IMR-90 (cell line): ENCODE results near the gene CIAO2B. TPM values are rescaled to one million over a fixed set of nuclear protein-coding genes. Genes with fewer than 3 reads are reported as not detected.

Experiments used
- ATAC-seq: fragments of 200-7000 bp; cut with Tn5 transposase; 2 replicates; pipeline ENCODE4 v1.9.1; 2020; ENCODE audit warnings: low read depth, mild to moderate bottlenecking, moderate library complexity
- BruUV-seq: library from RNA; stranded (reverse); fragments of 400-500 nt; replicated peaks from 2 replicates; lab custom pipeline; 2021; lab: Mats Ljungman, UMichigan
- CTCF ChIA-PET: fragments of 300-600 bp; formaldehyde crosslinking; extraction: SDS; loops from one replicate; lab custom pipeline; 2021; ENCODE audit warnings: antibody characterized with exemption; lab: Yijun Ruan, JAX
- POLR2A ChIA-PET: fragments of 300-600 bp; sonication (Branson Sonifier 250); formaldehyde crosslinking; loops from one replicate; lab custom pipeline; 2022; ENCODE audit warnings: antibody characterized with exemption; ENCODE audit not compliant: unreplicated experiment; lab: Charles Lee
- DNase-seq: peaks from one replicate; pipeline ENCODE4 v3.0.0; 2013
- H2AFZ ChIP-seq: replicated peaks from 2 replicates; pipeline ENCODE3; 2013; ENCODE audit warnings: low read length, mild to moderate bottlenecking; ENCODE audit not compliant: poor library complexity
- H2AK5ac ChIP-seq: 2 replicates; pipeline ENCODE4 v1.6.1; 2013; ENCODE audit warnings: low read depth, low read length, inconsistent platforms
- H2AK9ac ChIP-seq: replicated peaks from 2 replicates; pipeline ENCODE3; 2013; ENCODE audit warnings: mild to moderate bottlenecking, low read depth, low read length, moderate library complexity; ENCODE audit not compliant: poor library complexity
- H2BK120ac ChIP-seq: 2 replicates; pipeline ENCODE4 v1.6.1; 2013; ENCODE audit warnings: low read depth, low read length, inconsistent platforms
- H2BK15ac ChIP-seq: 3 replicates; pipeline ENCODE4 v1.6.1; 2013; ENCODE audit warnings: low read depth, low read length, inconsistent platforms
- H2BK20ac ChIP-seq: 2 replicates; pipeline ENCODE4 v1.6.1; 2013; ENCODE audit warnings: low read depth, mild to moderate bottlenecking, inconsistent platforms, low read length, moderate library complexity
- H2BK5ac ChIP-seq: 2 replicates; pipeline ENCODE4 v1.6.1; 2013; ENCODE audit warnings: mild to moderate bottlenecking, low read depth, low read length, inconsistent platforms; ENCODE audit not compliant: poor library complexity, severe bottlenecking
- H3K14ac ChIP-seq: replicated peaks from 2 replicates; pipeline ENCODE4 v1.6.1; 2013; ENCODE audit warnings: low read depth, low read length, inconsistent platforms
- H3K18ac ChIP-seq: 2 replicates; pipeline ENCODE4 v1.6.1; 2013; ENCODE audit warnings: low read depth, low read length, control low read depth
- H3K23ac ChIP-seq: 2 replicates; pipeline ENCODE4 v1.6.1; 2013; ENCODE audit warnings: low read depth, low read length, inconsistent platforms
- H3K27ac ChIP-seq: 2 replicates; pipeline ENCODE4 v1.5.1; 2013; ENCODE audit warnings: mild to moderate bottlenecking, control low read depth, low read length; ENCODE audit not compliant: insufficient read depth
- H3K27me3 ChIP-seq: 2 replicates; pipeline ENCODE4 v1.6.1; 2013; ENCODE audit warnings: low read length; ENCODE audit not compliant: control insufficient read depth, insufficient read depth
- H3K36me3 ChIP-seq: 2 replicates; pipeline ENCODE4 v1.6.1; 2013; ENCODE audit warnings: low read length, mixed read lengths; ENCODE audit not compliant: control insufficient read depth, insufficient read depth
- H3K4ac ChIP-seq: 2 replicates; pipeline ENCODE4 v1.6.1; 2013; ENCODE audit warnings: low read depth, low read length, inconsistent platforms
- H3K4me1 ChIP-seq: 2 replicates; pipeline ENCODE4 v1.6.1; 2013; ENCODE audit warnings: low read length, mixed read lengths; ENCODE audit not compliant: control insufficient read depth, insufficient read depth
- H3K4me2 ChIP-seq: 2 replicates; pipeline ENCODE4 v1.6.1; 2013; ENCODE audit warnings: low read depth, mild to moderate bottlenecking, control low read depth, low read length, moderate library complexity
- H3K4me3 ChIP-seq: 2 replicates; pipeline ENCODE4 v1.5.1; 2013; ENCODE audit warnings: low read depth, mild to moderate bottlenecking, control low read depth, low read length, moderate library complexity; ENCODE audit not compliant: insufficient read depth
- H3K56ac ChIP-seq: 2 replicates; pipeline ENCODE4 v1.6.1; 2013; ENCODE audit warnings: low read length, inconsistent platforms; ENCODE audit not compliant: insufficient read depth; ENCODE audit errors: extremely low read depth
- H3K79me1 ChIP-seq, 2 experiments: 2 replicates each; pipeline ENCODE4 v1.6.1; 2013; ENCODE audit warnings: low read length in 2 of 2, inconsistent platforms in 1 of 2, low read depth in 1 of 2
- H3K9ac ChIP-seq: 2 replicates; pipeline ENCODE4 v1.6.1; 2013; ENCODE audit warnings: low read depth, low read length, control low read depth
- H3K9me1 ChIP-seq: 2 replicates; pipeline ENCODE4 v1.6.1; 2013; ENCODE audit warnings: low read length, inconsistent platforms; ENCODE audit not compliant: insufficient read depth
- H3K9me3 ChIP-seq: 2 replicates; pipeline ENCODE4 v1.6.1; 2013; ENCODE audit warnings: low read length; ENCODE audit not compliant: control insufficient read depth, insufficient read depth
- H4K20me1 ChIP-seq: 2 replicates; pipeline ENCODE4 v1.6.1; 2013; ENCODE audit warnings: low read length, inconsistent platforms; ENCODE audit not compliant: insufficient read depth
- H4K5ac ChIP-seq: 2 replicates; pipeline ENCODE4 v1.6.1; 2013; ENCODE audit warnings: mild to moderate bottlenecking, low read depth, low read length, control low read depth
- H4K8ac ChIP-seq, 2 experiments: 2 replicates each; pipeline ENCODE4 v1.6.1; 2013; ENCODE audit warnings: low read depth in 2 of 2, low read length in 2 of 2, control low read depth in 1 of 2, inconsistent platforms in 1 of 2
- H4K91ac ChIP-seq: 2 replicates; pipeline ENCODE4 v1.6.1; 2013; ENCODE audit warnings: low read depth, low read length, inconsistent platforms; ENCODE audit not compliant: insufficient read depth
- BHLHE40 ChIP-seq: fragments of 150-350 bp; IDR thresholded peaks from 2 replicates; pipeline ENCODE4 v1.6.1; 2016; ENCODE audit warnings: mild to moderate bottlenecking, low read depth, low read length
- CEBPB ChIP-seq: IDR thresholded peaks from 2 replicates; pipeline ENCODE4 v1.6.1; 2012; ENCODE audit warnings: low read depth, low read length, improper control_type of control experiment
- CHD1 ChIP-seq: IDR thresholded peaks from 2 replicates; pipeline ENCODE4 v1.6.1; 2012; ENCODE audit warnings: low read depth, low read length, improper control_type of control experiment
- CTCF ChIP-seq: conservative IDR thresholded peaks from 2 replicates; pipeline ENCODE4 v1.5.1; 2012; ENCODE audit warnings: mild to moderate bottlenecking, low read depth, low read length, improper control_type of control experiment
- ELK1 ChIP-seq: fragments of 150-350 bp; IDR thresholded peaks from 2 replicates; pipeline ENCODE4 v1.6.1; 2016; ENCODE audit warnings: low read depth, mild to moderate bottlenecking, low read length, moderate library complexity, borderline replicate concordance
- FOS ChIP-seq: fragments of 150-350 bp; IDR thresholded peaks from 2 replicates; pipeline ENCODE4 v1.6.1; 2016; ENCODE audit warnings: low read depth, low read length
- MAZ ChIP-seq: IDR thresholded peaks from 2 replicates; pipeline ENCODE4 v1.6.1; 2012; ENCODE audit warnings: low read depth, mild to moderate bottlenecking, low read length, improper control_type of control experiment, moderate library complexity, borderline replicate concordance
- NFE2L2 ChIP-seq: fragments of 150-350 bp; IDR thresholded peaks from 2 replicates; pipeline ENCODE4 v1.6.1; 2016; ENCODE audit warnings: low read depth, mild to moderate bottlenecking, low read length
- POLR2A ChIP-seq: IDR thresholded peaks from 2 replicates; pipeline ENCODE4 v1.6.1; 2012; ENCODE audit warnings: mild to moderate bottlenecking, low read depth, low read length
- RAD21 ChIP-seq: IDR thresholded peaks from 2 replicates; pipeline ENCODE4 v1.6.1; 2012; ENCODE audit warnings: low read length, improper control_type of control experiment
- RCOR1 ChIP-seq: IDR thresholded peaks from 2 replicates; pipeline ENCODE4 v1.6.1; 2012; ENCODE audit warnings: mild to moderate bottlenecking, low read length, improper control_type of control experiment; ENCODE audit not compliant: insufficient replicate concordance
- RFX5 ChIP-seq: IDR thresholded peaks from 2 replicates; pipeline ENCODE4 v1.8.0; 2012; ENCODE audit warnings: low read depth, mild to moderate bottlenecking, low read length, moderate library complexity
- SMC3 ChIP-seq: fragments of 150-350 bp; IDR thresholded peaks from 2 replicates; pipeline ENCODE4 v1.6.1; 2016; ENCODE audit warnings: low read depth, mild to moderate bottlenecking, antibody characterized with exemption, low read length, moderate library complexity
- USF2 ChIP-seq: fragments of 150-350 bp; IDR thresholded peaks from 2 replicates; pipeline ENCODE4 v1.6.1; 2017; ENCODE audit warnings: mild to moderate bottlenecking, antibody characterized with exemption, low read length, low read depth
- WGBS, 2 experiments: methylation state at CpG; one replicate each; pipeline versions ENCODE4 v1.1.5 to v1.1.7; 2013; ENCODE audit warnings: missing lambda C conversion rate in 2 of 2; ENCODE audit not compliant: insufficient read length in 1 of 2; ENCODE audit errors: extremely low coverage in 2 of 2; 5-methylcytosine and 5-hydroxymethylcytosine counted together
- dilution Hi-C: fragments of 300-500 bp; cut with HindIII; formaldehyde crosslinking; loops from one replicate; pipeline ENCODE4 v1.14.3; 2018; ENCODE audit warnings: low sequenced_read_pairs; ENCODE audit not compliant: unreplicated experiment
- in situ Hi-C: fragments of 300-500 bp; cut with MboI; formaldehyde crosslinking; loops from 3 replicates; pipeline ENCODE4 v1.14.3; 2019; ENCODE audit warnings: low sequenced_read_pairs, inconsistent platforms, mixed read lengths
- intact Hi-C: fragments of 100-400 bp; cut with micrococcal nuclease; formaldehyde crosslinking; loops from 2 replicates; pipeline ENCODE4 v1.10.0; 2022
- polyA plus RNA-seq, 3 experiments: library from polyadenylated mRNA; depleted of rRNA; stranded (reverse); fragments of >200 nt; gene quantifications; 2 replicates each; pipeline ENCODE4 v1.2.3, GENCODE V29; 2012; ENCODE audit warnings: low replicate concordance in 1 of 3
- total RNA-seq: library from RNA; depleted of rRNA; stranded (reverse); fragments of >200 nt; gene quantifications from 2 replicates; pipeline ENCODE4 v1.2.3, GENCODE V29; 2012

Gene CIAO2B
- total and polyA plus RNA-seq, 2 of the 4 experiments (the other 2 are of a cell fraction): 148 to 234 TPM

GRCh38 chr16:66950437-66950836 is 16.2 kb upstream of the CIAO2B start:
- no peak overlapping the region for H2AFZ ChIP-seq
- H4K5ac ChIP-seq: no peak overlapping the region
- ChIA-PET POLR2A (no interaction called here), CTCF (no interaction called here)
- no peak overlapping the region for H2AK9ac ChIP-seq
- no peak overlapping the region for H2AK5ac ChIP-seq
- no peak overlapping the region for H3K9ac ChIP-seq
- H3K4me2 ChIP-seq: no peak overlapping the region
- no peak overlapping the region for H2BK120ac ChIP-seq
- TF ChIP-seq BHLHE40 (no peak), RCOR1 (no peak), NFE2L2 (no peak), SMC3 (no peak), POLR2A (no peak), ELK1 (no peak), RFX5 (no peak), CHD1 (no peak), MAZ (no peak), CTCF (no peak), FOS (no peak), RAD21 (no peak), USF2 (no peak), CEBPB (no peak)
- H3K9me3 ChIP-seq: peaks cover 2% of the 10 kb centered on the region; the same call in 1 of the 2 replicates
- no peak overlapping the region for H3K14ac ChIP-seq
- no peaks in the 10 kb centered on the region for H3K9me1 ChIP-seq
- no peak overlapping the region for H4K91ac ChIP-seq
- H3K23ac ChIP-seq: no peak overlapping the region
- no TSS peak for BruUV-seq
- peaks cover 6% of the 10 kb centered on the region for H3K4me1 ChIP-seq
- in situ Hi-C loops (no loop called here), intact Hi-C loops (no loop called here), dilution Hi-C loops (no loop called here)
- ATAC-seq (no peak), DNase-seq (no peak)
- no peak overlapping the region for H4K8ac ChIP-seq
- no peaks in the 10 kb centered on the region for H3K79me1 ChIP-seq
- H3K4ac ChIP-seq: no peak overlapping the region
- H3K4me3 ChIP-seq: no peak overlapping the region
- no peak overlapping the region for H3K27ac ChIP-seq
- H2BK5ac ChIP-seq: no peak overlapping the region
- H4K20me1 ChIP-seq: no peaks in the 10 kb centered on the region
- H2BK20ac ChIP-seq: no peak overlapping the region
- H2BK15ac ChIP-seq: no peak overlapping the region
- H3K27me3 ChIP-seq: peaks cover 16% of the 10 kb centered on the region; the same call in 1 of the 2 replicates
- no CpG with 5 or more reads among the region's 2 CpGs for WGBS, 2 experiments
- H3K18ac ChIP-seq: no peak overlapping the region
- no peak overlapping the region for H3K56ac ChIP-seq
- H3K36me3 ChIP-seq: no peaks in the 10 kb centered on the region
